ENCODE data around the gene NR3C1.

DNA sequence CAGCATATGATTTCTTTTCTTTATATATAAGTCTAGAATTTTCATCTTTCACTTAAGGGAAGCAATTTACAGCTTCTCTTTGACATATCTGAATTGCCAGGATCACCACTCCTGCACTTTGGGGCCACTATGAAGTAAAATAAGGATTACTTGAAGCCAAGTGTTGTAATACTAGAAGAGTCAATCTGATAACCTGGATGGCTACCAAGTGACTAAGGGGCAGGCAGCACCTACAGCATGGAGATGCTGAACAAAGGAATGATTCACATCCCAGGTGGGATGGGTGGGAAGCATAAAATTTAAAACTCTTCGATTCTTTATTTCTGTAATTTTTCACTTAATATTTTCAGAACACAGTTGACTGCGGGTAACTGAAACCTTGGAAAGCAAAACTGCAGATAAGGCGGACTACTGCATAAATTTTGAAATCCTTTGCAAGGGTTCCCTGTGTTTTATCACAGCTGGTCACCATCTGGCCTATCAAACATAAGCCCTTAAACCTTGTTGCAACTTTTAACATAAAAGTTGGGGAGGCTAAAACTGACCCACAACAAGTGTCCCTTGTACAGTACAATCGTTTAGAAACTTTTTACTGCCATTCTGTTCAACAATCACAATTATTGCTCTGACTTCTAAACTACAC is 31.2 kb downstream of the NR3C1 start:
- TF ChIP-seq EP300 (IDR thresholded peaks at IDR 0.05; ENCODE audit: low read depth in 2 of 2, low read length in 2 of 2), result no peak
- TF ChIP-seq EP300 (CRISPR knock-in tag; IDR thresholded peaks at IDR 0.05; ENCODE audit: borderline replicate concordance), result no peak
- TF ChIP-seq, protein P1, sequence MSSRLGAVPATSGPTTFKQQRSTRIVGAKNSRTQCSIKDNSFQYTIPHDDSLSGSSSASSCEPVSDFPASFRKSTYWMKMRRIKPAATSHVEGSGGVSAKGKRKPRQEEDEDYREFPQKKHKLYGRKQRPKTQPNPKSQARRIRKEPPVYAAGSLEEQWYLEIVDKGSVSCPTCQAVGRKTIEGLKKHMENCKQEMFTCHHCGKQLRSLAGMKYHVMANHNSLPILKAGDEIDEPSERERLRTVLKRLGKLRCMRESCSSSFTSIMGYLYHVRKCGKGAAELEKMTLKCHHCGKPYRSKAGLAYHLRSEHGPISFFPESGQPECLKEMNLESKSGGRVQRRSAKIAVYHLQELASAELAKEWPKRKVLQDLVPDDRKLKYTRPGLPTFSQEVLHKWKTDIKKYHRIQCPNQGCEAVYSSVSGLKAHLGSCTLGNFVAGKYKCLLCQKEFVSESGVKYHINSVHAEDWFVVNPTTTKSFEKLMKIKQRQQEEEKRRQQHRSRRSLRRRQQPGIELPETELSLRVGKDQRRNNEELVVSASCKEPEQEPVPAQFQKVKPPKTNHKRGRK (CRISPR knock-in tag; IDR thresholded peaks at IDR 0.05), result no peak
- TF ChIP-seq, protein P2, sequence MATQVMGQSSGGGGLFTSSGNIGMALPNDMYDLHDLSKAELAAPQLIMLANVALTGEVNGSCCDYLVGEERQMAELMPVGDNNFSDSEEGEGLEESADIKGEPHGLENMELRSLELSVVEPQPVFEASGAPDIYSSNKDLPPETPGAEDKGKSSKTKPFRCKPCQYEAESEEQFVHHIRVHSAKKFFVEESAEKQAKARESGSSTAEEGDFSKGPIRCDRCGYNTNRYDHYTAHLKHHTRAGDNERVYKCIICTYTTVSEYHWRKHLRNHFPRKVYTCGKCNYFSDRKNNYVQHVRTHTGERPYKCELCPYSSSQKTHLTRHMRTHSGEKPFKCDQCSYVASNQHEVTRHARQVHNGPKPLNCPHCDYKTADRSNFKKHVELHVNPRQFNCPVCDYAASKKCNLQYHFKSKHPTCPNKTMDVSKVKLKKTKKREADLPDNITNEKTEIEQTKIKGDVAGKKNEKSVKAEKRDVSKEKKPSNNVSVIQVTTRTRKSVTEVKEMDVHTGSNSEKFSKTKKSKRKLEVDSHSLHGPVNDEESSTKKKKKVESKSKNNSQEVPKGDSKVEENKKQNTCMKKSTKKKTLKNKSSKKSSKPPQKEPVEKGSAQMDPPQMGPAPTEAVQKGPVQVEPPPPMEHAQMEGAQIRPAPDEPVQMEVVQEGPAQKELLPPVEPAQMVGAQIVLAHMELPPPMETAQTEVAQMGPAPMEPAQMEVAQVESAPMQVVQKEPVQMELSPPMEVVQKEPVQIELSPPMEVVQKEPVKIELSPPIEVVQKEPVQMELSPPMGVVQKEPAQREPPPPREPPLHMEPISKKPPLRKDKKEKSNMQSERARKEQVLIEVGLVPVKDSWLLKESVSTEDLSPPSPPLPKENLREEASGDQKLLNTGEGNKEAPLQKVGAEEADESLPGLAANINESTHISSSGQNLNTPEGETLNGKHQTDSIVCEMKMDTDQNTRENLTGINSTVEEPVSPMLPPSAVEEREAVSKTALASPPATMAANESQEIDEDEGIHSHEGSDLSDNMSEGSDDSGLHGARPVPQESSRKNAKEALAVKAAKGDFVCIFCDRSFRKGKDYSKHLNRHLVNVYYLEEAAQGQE (IDR thresholded peaks at IDR 0.05; ENCODE audit: borderline replicate concordance in 1 of 2, low read depth in 1 of 2, low read length in 2 of 2), result no peak
- no peak for TF ChIP-seq SUZ12 (IDR thresholded peaks at IDR 0.05; ENCODE audit: low read depth, low read length)
- no peak for TF ChIP-seq EED (CRISPR knock-in tag; IDR thresholded peaks at IDR 0.05)
- TF ChIP-seq, protein P3, sequence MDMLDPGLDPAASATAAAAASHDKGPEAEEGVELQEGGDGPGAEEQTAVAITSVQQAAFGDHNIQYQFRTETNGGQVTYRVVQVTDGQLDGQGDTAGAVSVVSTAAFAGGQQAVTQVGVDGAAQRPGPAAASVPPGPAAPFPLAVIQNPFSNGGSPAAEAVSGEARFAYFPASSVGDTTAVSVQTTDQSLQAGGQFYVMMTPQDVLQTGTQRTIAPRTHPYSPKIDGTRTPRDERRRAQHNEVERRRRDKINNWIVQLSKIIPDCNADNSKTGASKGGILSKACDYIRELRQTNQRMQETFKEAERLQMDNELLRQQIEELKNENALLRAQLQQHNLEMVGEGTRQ (IDR thresholded peaks at IDR 0.05; ENCODE audit: low read depth, low read length), result no peak
- TF ChIP-seq, protein P3 (CRISPR knock-in tag; IDR thresholded peaks at IDR 0.05; ENCODE audit: borderline replicate concordance), result no peak
- no peak for TF ChIP-seq ZBTB3 (CRISPR knock-in tag; IDR thresholded peaks at IDR 0.05; ENCODE audit: borderline replicate concordance, low read depth)
- TF ChIP-seq FOSL2 (CRISPR knock-in tag; IDR thresholded peaks at IDR 0.05), result no peak
- TF ChIP-seq, protein P4, sequence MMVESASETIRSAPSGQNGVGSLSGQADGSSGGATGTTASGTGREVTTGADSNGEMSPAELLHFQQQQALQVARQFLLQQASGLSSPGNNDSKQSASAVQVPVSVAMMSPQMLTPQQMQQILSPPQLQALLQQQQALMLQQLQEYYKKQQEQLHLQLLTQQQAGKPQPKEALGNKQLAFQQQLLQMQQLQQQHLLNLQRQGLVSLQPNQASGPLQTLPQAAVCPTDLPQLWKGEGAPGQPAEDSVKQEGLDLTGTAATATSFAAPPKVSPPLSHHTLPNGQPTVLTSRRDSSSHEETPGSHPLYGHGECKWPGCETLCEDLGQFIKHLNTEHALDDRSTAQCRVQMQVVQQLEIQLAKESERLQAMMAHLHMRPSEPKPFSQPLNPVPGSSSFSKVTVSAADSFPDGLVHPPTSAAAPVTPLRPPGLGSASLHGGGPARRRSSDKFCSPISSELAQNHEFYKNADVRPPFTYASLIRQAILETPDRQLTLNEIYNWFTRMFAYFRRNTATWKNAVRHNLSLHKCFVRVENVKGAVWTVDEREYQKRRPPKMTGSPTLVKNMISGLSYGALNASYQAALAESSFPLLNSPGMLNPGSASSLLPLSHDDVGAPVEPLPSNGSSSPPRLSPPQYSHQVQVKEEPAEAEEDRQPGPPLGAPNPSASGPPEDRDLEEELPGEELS (CRISPR knock-in tag; IDR thresholded peaks at IDR 0.05), result no peak
- TF ChIP-seq POLR2AphosphoS2 (IDR thresholded peaks at IDR 0.05; ENCODE audit: low read depth, low read length), result no peak

All from HepG2 (cell line).